ENCODE data around the gene RAB4B.

DNA sequence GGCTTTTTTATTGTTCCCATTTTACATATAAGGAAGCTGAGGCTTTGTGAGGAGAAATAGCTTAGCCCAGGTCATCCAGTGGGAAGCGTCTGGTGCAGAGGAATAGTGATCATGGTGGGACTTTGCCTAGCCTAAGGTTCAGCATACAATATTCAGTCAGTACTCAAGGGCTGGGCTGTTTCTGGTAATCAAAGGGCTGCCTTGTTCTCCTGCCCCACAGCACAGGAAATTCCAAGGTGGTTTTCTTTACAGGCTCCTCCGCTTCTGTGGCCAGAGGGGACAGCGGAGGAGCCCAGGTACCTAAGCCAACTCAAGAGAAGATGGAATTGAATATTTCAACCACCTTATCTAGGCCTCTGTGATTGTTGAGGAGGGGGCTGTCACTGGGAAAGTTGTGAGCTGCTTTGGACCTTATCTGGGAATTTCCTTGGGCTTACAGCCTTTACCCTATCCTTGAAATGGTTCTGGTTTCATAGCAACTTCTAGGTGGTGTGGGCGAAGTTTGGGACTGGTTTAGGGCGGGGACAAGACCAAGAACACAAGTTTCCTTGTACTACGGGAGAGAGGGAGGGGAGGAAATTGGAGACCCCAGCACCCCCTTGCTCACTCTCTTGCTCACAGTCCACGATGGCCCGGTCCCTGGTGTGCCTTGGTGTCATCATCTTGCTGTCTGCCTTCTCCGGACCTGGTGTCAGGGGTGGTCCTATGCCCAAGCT lies 3.0 kb upstream of the RAB4B start, which contains the start of gene MIA:
- TF ChIP-seq CTCF (IDR thresholded peaks at IDR 0.05) (no peak), POLR2A (IDR thresholded peaks at IDR 0.05) (no peak), POLR2AphosphoS5 (IDR thresholded peaks at IDR 0.05) (no peak), EP300 (IDR thresholded peaks at IDR 0.05) (no peak)
